Suppressor macrophage (primary cell): ENCODE measurements around the gene SVIL.
"Not testable (repeated sequence)": the region's sequence is repeated elsewhere in the genome, so short reads cannot be mapped to it uniquely, and the experiment has no call there.

ENCODE experiments used
- DNase-seq, 4 experiments: peaks; one replicate each; pipeline ENCODE4 v3.0.0-alpha.2; 2020 to 2022

SVIL gene

DNA sequence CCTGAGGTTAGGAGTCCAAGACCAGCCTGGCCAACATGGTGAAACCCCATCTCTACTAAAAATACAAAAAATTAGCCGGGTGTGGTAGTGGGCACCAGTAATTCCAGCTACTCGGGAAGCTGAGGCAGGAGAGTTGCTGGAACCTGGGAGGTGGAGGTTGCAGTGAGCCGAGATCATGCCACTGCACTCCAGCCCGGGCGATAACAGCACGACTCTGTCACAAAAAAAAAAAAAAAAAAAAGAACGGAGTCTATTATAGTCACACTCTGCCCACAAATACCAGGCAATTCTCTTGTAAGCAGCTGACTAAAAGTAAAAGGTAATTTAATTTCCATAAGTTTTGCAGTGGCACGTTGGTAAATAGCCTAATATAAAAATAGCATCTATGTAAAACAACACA lies 98.1 kb downstream of the SVIL start:
- not testable (repeated sequence) for DNase-seq

DNA sequence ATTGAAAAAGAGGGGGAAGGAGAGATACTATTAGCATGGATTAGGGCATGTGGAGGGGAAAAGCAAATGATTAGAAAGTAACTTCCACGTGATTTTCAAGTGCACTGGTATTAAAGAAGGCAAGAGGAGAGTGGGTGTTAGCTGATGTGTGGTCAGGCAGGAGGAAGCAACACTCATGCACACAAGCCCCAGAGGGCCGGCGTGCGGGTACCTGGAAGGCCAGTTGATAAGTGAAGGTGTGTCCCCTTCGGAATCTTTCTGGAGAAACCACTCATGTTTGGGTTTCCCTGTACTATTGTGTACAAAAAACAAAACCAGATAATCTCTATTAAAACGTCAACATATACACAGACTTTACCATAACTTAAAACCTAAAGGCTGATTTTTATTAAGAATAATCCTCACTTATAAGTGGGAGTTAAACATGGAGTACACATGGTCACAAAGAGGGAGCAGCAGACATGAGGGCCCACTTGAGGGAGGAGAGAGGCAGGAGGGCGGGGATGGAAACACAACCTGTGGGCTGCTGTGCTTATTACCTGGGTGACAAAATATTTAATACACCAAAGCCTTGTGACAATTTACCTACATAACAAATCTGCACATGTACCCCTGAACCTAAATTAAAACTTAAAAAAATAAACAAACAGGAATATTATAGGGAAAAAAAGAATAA lies 98.9 kb downstream of the SVIL start:
- peak; percentile 10 to 50 (median 46) for DNase-seq

DNA sequence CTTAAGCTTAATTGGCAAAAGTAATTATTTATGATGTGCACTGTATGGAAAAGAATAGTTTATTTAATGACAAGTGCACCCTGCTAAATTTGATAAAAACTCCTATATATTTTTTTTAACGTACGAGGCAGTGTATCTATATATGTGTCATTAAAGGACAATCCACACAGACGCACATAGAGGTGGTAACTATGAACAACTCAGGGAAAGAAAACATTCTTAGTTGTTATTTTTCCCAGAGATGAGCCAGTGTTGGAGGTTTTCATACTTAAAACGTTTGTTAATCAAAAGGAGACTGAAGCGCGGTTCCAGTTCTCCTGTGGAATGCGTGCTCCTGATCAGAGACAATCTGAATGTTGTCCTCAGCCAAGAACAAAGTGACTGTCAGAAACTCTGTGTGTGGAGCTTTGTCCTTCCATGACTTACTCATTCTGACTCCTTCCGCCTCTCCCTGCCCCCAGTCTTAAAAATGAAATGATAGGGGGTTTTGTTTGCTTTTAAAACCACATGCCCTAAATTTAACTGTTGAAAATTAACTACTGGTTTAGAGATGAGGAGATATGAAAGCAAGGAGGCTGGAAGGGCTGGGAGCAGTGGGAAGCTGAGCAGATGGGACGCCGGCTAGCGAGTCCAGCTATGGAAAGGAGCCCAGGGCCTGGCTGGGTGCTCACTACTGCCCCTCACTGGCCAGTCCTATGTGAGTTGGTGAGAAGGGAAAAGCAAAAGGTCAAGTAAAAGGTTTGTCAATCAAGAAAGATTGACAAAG lies 99.6 kb downstream of the SVIL start:
- DNase-seq = peak in 1 of 4 experiments; percentile 26

DNA sequence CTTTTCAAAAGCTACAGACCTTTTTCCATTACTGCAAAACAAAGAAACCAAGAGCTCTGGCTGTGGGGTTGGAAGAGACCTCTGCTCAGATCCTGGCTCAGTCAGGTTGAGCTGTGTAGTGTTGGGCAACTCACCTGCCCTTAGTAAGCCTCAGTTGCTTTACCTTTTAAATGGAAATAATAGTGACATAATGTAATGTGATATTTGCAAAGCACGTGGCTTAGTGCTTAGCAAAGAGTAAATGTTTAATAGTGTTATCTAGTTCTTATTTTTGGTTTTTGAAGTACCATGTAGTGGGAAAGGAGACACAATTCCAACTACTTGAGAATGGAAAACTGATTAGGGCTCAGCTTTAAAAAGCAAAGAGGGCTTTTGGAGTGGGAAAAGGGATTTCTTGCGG lies 100.2 kb downstream of the SVIL start:
- no peak for DNase-seq

DNA sequence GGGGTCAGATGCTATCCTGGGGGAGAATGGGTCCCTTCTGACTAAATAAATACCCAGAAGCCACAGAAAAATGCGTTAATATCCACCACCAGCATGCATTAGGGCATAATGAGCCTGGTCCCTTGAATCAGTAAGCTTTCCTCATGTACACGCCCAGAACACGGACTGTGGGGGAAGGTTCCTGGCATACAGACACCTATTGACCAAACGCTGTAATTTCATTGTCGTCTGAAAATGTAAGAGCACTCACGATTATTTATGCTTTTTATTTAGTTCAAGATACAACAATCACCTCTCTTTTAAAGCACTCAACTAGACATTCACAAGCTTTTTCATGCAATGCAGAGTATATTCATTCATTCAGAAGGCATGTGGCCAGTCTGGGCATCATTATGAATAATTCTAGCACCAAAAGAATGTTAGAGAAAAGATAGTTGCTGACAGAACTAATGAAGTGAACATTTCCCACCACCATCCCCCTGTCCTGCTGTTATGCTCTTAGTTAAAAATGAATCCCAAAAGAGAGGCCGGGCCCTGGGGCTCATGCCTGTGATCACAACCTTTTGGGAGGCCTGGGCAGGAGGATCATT lies 101.0 kb downstream of the SVIL start:
- DNase-seq = no peak

DNA sequence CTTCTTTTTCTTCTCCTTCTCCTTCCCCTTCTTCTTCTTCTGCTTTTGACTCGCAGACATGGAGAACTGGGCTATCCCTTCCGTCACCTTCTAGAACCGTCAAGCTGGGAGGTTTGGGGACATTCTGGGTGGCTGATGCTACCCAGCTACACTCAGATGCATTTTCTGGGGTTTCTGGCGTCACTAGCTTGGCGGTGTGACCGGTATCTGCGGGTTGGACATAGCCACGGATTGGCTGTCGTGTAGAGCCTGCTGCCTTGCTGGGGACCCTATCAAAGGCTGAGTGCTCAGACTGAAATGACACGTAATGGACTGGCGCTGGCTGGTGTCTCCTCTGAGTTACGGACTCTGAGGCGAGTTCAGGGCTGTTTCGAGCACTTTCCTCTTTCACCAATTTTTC lies 101.7 kb downstream of the SVIL start:
- peak in 3 of 4 experiments; percentile 11 to 21 (median 11) for DNase-seq

DNA sequence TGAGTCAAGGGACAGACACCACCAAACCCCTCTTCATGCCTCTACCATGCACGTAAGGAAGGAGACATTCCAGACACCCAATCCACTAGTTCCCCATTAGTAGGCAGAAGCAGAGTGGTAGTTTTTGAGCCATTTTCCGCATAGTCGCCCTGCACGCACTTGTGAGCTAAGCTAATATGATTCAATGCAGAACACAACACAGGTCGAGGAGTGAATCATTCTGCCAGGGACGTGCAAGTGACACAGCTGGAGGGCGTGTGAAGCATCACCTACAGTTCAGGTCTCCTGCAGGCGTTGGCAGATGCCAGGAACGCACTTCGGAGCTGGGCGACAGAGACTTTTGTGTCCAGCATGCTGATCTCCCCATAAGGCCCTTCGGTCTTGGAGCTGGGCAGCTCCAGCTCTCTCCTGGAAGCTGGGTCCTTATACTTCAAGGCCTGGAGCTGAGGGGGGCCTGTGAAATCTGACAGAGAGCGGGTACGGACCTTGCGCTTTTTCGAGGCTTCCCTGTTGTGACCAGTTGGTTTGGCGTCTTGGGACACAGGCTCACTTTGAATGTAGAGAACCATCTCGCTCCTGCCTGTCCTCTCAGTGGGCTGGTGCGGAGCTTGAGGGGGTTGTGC lies 102.4 kb downstream of the SVIL start:
- DNase-seq = no peak

DNA sequence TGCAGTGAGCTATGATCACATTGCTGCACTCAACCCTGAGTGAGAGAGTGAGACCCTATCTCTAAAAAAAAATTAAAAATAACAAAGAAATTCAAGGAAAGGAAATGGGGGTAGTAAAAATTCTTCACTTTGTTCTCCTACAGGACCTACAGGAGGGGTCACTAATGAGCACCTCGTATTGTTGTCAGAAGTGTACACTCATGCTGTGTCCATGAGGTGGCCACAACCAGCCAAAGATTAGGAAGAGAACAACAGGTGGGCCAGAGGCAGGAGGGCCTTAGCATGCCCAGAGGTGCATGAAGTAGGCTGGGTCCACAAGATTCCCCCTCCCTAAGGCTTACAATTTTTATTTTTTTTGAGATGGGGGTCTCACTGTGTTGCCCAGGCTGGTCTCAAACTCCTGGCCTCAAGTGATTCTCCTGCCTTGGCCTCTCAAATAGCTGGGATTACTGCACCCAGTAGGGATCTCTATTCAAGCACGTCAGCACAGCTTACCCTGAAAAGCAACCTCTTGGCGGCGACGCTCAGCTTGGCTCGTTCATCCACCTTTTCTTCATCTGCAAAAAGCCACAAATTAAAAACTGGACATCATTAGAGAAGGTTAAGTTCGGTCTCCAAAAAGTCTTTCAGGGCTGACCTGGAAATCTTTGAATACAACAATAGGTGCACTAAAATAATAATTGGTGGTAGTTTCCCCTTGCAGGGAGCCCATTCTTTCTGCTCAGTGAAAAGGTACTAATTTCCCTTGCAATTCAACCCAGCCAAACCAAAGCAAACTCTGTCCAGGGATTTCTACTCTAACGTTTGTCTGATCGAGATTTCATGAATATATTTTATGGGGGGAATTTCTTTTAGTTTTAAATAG lies 104.4 kb downstream of the SVIL start:
- no peak for DNase-seq

DNA sequence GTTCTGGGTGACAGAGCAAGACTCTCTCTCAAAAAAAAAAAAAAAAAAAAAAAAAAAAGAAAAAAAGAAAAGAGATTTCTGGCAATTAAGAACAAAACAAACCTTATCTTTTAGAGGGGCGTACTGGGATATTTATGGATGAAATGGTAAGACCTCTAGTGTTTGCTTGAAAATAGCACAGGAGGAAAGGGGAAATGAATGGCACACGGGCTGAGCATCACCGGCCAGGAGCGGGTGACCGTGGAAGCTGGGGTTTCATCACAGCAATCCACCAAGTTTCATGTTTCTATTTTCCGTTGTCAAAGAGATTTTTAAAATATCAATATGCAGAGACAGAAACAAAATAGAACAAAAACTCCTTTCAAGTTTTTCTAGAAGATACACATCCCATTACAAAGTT lies 105.6 kb downstream of the SVIL start:
- peak in 1 of 4 experiments; percentile 18 for DNase-seq

DNA sequence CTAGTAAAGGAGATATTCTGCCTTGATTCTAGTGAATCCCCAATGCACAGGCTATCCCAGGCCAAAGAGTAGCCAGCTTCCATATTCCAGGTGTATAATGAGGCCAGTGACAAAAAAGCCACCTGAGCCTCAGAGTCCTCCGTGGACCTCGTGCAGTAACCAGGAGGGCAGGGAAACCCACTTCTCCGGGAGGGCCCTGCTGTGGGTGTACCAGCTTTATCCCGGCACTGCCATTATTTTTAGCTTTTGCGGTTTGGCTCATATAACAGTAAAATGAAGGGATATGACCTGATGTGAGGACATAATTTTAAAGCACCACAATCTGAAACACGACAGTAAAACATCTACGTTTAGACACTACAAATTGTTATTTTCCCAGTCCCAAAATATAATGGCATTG lies 109.0 kb downstream of the SVIL start:
- no peak for DNase-seq

DNA sequence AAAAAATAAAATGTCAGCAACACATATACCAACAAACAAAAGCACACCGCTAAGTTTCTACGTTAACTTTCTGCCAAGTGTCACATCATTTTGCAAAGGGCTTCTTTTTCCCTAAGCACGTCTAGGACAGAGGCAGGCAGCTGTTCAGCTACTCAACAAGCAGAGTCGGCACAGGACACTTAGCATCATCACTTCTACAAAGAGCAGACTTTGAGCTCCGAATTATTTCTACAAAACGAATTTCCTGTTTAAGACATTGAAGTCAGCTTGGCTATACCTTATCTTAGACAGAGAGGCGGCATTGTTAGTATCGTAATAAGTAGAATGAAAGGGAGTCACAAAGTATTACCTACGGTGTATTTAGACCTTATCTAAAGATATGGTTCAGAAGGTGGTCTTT lies 110.1 kb downstream of the SVIL start:
- no peak for DNase-seq

DNA sequence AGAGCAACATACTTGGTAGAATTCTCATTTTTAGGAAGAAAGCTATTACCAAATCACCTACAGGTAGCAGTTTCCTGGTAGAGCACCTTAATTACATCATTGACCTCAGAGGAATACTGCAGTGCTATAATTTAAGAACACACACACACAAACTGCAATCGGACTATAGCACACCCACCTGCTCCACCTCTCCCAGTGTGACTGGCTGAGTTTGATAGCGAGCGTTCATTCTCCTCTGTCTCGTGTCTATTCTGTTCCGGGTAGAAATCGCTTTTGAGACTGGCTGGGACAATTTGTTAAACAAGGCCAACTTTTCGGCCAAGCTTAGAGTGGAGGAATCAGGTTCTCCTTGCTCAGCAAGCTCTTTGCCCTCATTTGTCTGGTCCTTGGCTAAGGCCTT lies 110.5 kb downstream of the SVIL start:
- DNase-seq = no peak

DNA sequence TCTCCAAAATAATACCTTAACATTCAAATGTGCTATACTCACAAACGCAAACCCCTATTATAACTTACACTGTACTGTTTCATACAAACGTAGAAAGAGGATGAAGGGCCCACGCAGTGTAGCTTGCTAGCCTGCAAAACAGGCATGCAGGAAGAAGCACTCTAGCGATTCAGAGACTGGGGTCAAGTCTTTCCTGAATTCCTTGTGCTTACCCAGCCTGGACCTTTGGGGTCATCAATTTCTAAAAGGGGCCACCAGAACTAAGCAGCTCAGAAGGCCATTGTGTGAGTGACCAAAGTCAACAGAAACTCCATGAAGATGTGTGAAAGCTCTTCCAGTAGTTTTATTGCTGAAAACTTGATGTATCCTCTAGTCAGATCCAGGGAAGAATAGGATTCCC lies 111.9 kb downstream of the SVIL start:
- no peak for DNase-seq

DNA sequence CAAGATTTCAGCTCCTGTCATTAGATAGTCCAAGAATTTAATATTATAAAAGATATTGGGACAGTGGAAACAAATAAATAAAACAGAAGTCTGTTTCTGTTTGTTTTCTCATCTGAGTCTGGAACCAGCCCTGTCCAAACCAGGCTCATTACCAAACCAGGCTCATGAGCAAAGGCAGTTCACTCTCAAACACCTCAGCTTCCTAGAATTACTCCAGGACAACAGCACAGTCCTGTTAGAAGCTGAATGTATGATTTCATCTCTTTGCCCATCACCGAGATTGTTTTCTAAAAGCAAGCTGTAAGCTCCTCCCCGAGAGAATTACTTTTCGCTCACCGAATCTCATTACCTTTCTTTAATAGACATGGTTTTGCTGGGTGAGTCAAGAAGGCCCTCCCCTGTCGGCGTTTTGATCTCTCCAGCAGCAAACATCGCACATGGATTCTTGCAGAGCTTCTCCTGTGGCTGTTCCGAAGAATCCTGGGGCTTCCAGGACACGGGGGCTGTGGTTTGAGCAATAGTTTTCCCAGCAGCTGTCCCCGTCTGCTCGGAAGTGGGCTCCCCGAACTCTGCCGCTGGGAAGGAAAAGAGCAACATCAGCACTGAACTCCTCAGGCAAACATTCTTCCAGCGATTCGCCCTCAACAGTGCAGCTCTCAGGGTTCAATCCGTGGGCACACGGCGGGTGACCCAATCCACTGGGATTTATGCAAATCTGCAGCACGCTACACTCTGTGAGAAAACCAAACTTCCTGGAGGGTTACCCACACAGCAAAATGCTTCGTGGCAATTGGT lies 112.5 kb downstream of the SVIL start:
- no peak for DNase-seq

DNA sequence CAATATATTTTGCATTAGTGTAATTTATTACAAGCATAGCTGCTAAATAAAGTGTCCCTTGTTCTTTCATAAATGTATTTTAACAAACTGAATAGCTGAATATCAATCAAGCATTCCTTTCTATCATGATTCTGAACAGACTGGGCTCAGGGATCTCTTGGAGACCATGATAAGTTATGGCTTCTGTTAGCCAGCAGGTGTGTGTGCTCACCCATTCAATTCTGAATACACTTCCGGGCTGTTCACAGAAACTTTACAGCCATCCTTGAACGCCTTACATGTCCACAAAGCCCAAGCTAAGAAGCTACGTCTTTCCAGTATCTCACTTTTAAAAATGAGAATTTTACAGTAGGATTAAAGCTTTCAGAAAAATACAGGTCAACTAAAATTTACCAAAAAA lies 115.1 kb downstream of the SVIL start:
- DNase-seq = no peak

DNA sequence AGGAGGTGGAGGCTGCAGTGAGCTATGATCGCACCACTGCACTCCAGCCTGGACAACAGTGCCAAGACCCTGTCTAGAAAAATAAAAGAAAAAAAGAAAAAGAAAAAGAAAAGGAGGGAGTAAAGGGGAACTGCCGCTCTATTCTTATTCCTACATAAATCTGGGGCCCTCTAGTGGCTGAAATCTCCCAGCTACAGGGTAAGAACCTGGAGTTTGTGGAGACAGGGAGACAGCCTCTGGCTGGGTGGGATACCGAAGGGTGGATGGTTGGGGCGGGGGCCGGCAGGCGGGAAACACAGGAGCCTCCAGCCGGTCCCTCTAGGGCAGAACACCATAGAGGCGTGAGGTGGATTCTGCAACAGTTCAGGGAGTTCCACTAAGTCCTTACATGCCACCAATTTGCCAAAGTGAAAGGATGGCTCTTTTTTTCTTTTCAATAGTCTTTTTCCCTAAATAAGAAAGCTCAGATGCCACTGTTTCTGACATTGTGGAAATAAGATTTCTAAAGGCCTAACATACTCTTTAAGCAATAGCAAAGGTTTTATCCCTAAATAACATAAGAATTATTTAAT lies 117.3 kb downstream of the SVIL start:
- DNase-seq = peak; percentile 33 to 66 (median 55)

DNA sequence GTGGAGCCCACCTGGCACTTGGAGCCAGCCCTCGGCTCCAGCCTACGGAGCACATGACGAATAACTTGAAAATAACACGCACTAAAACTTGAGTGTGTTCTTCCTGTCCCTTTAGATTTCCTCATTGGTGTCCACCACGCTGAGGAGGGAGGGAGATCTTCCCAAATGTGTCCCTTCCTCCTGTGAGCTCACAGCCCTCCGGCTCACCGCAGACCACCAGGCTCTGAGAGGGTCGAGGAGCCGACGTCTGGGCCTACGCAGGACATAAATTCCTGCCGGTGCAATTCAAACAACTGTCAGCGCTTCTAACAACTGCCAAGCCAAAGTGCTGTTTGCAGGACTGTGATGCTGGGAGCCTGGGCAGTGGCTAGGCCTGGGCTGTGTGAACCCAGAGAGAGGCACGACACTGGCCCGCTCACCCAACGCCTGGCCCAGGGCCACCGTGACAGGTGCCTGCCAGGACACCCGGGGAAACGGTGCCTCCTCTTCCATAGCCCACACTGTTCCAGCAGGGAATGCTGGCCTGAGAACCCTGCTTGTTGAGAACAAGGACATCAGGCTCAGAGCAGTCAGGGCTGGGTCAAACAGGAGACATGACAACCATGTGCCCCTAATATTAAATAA lies 118.3 kb downstream of the SVIL start:
- not testable (repeated sequence) for DNase-seq

DNA sequence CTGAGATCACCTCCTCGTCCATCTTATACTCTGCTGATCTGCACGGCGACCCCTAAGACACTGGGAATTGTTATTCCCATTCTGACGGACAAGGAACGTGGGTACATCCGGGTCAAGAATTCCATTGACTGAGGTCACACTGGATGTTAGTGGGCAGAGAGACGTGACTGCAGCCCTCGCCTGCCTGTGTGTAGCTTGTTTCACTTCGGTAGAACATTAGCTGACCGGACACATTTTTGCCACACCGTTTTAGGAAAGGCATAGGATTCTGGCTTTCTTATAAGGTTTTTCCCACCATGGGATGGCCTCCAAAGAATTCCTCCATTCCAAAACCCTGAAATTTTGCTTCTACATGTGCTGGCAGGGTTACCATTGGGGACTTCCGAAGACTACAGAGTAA lies 118.9 kb downstream of the SVIL start:
- not testable (repeated sequence) for DNase-seq

DNA sequence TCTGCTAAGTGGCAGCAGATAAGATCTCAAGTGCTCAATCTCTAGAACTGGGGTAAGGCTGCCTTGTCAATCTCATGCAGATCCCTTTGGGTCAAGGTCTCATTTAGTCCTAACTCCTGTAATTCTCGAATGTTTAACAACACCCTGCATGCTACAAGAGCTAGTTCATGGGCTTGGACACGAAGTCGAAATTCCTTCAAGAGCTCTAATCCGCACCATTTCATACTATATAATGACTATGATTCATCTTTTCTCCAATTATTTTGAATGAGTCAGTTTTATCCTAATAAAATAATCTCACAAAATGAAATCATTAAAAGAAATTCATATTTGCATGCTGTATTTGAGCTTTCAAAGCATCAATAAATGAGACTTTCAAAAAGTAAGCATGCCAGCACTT lies 119.7 kb downstream of the SVIL start:
- not testable (repeated sequence) for DNase-seq

DNA sequence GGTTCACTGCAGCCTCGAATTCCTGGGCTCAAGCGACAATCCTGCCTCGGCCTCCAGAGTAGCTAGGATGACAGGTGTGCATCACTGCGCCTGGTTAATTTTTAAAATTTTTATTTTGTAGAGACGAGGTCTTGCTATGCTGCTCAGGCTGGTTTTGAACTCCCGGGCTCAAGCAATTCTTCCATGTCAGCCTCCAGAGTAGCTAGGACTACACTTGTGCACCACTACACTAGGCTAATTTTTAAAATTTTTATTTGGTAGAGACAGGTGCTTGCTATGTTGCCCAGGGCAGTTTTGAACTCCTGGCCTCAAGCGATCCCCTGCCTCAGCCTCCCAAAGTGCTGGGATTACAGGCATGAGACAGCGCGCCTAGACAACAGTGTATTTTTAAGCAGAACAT lies 120.5 kb downstream of the SVIL start:
- no peak for DNase-seq
